Liver (tissue), 9 donors: Measurements from ENCODE around the gene AP2S1. TPM values are rescaled to one million over a fixed set of nuclear protein-coding genes. Genes with fewer than 3 reads are reported as not detected.

Experiments used
- DNase-seq: peaks from one replicate; pipeline ENCODE4 v3.0.0-alpha.2; 2017; ENCODE audit warnings: low spot score
- H3K27ac ChIP-seq, 2 donors: one replicate each; pipeline ENCODE4 v1.7.0; 2013; ENCODE audit warnings: inconsistent platforms in 2 of 2, low read length in 2 of 2, control low read depth in 1 of 2, low read depth in 1 of 2, mild to moderate bottlenecking in 1 of 2
- H3K27me3 ChIP-seq, 4 donors: one replicate each; pipeline versions ENCODE4 v1.6.1 to v1.7.0; 2013; ENCODE audit warnings: low read length in 3 of 4, inconsistent platforms in 1 of 4, mild to moderate bottlenecking in 1 of 4, moderate library complexity in 1 of 4; ENCODE audit not compliant: control insufficient read depth in 4 of 4, insufficient read depth in 4 of 4
- H3K36me3 ChIP-seq, 4 donors: one replicate each; pipeline versions ENCODE4 v1.6.1 to v1.7.0; 2013; ENCODE audit warnings: low read length in 3 of 4, mild to moderate bottlenecking in 3 of 4, low read depth in 1 of 4, moderate library complexity in 1 of 4; ENCODE audit not compliant: control insufficient read depth in 4 of 4, insufficient read depth in 3 of 4
- H3K4me1 ChIP-seq, 4 donors: one replicate each; pipeline versions ENCODE4 v1.6.1 to v1.7.0; 2013; ENCODE audit warnings: low read length in 3 of 4, mild to moderate bottlenecking in 3 of 4, moderate library complexity in 1 of 4; ENCODE audit not compliant: control insufficient read depth in 4 of 4, insufficient read depth in 4 of 4
- H3K4me3 ChIP-seq, 3 donors: one replicate each; pipeline versions ENCODE4 v1.6.1 to v1.7.0; 2013; ENCODE audit warnings: low read length in 3 of 3, control low read depth in 1 of 3, low read depth in 1 of 3, mild to moderate bottlenecking in 1 of 3
- H3K9ac ChIP-seq, 2 donors: one replicate each; pipeline ENCODE4 v1.7.0; 2013; ENCODE audit warnings: low read length in 2 of 2, mild to moderate bottlenecking in 2 of 2, moderate library complexity in 2 of 2, control low read depth in 1 of 2, low read depth in 1 of 2
- H3K9me3 ChIP-seq, 4 donors: one replicate each; pipeline versions ENCODE4 v1.6.1 to v1.7.0; 2013; ENCODE audit warnings: low read length in 3 of 4; ENCODE audit not compliant: control insufficient read depth in 4 of 4
- FOXA1 ChIP-seq: IDR thresholded peaks from 2 replicates; pipeline ENCODE4 v1.6.1; 2016; ENCODE audit warnings: antibody characterized with exemption
- FOXA2 ChIP-seq: IDR thresholded peaks from 2 replicates; pipeline ENCODE4 v1.6.1; 2016; ENCODE audit warnings: antibody characterized with exemption
- GABPA ChIP-seq, 2 donors: IDR thresholded peaks in 1 of 2; conservative IDR thresholded peaks in 1 of 2; 2 replicates each; pipeline ENCODE4 v1.6.1; 2016; ENCODE audit warnings: antibody characterized with exemption in 2 of 2, mild to moderate bottlenecking in 1 of 2, moderate library complexity in 1 of 2
- HNF4A ChIP-seq, 2 donors: conservative IDR thresholded peaks; 2 replicates each; pipeline ENCODE4 v1.6.1; 2016; ENCODE audit warnings: antibody characterized with exemption in 2 of 2, mild to moderate bottlenecking in 2 of 2
- HNF4G ChIP-seq: IDR thresholded peaks from 2 replicates; pipeline ENCODE4 v1.6.1; 2016; ENCODE audit warnings: antibody characterized with exemption
- JUND ChIP-seq, 2 donors: IDR thresholded peaks; 2 replicates each; pipeline ENCODE4 v1.6.1; 2016; ENCODE audit warnings: antibody characterized with exemption in 2 of 2
- NR2F2 ChIP-seq: IDR thresholded peaks from 2 replicates; pipeline ENCODE4 v1.6.1; 2016; ENCODE audit warnings: antibody characterized with exemption
- RAD21 ChIP-seq, 2 donors: IDR thresholded peaks; 2 replicates each; pipeline ENCODE4 v1.6.1; 2016; ENCODE audit warnings: antibody characterized with exemption in 2 of 2, mild to moderate bottlenecking in 2 of 2
- REST ChIP-seq: IDR thresholded peaks from 2 replicates; pipeline ENCODE4 v1.6.1; 2016; ENCODE audit warnings: antibody characterized with exemption, mild to moderate bottlenecking
- RXRA ChIP-seq, 2 donors: IDR thresholded peaks; 2 replicates each; pipeline ENCODE4 v1.6.1; 2017 to 2018; ENCODE audit warnings: antibody characterized with exemption in 2 of 2, mild to moderate bottlenecking in 1 of 2
- SP1 ChIP-seq: IDR thresholded peaks from 2 replicates; pipeline ENCODE4 v1.6.1; 2018; ENCODE audit warnings: antibody characterized with exemption, mild to moderate bottlenecking
- TAF1 ChIP-seq: conservative IDR thresholded peaks from 2 replicates; pipeline ENCODE4 v1.6.1; 2016; ENCODE audit warnings: antibody characterized with exemption, mild to moderate bottlenecking
- YY1 ChIP-seq: IDR thresholded peaks from 2 replicates; pipeline ENCODE4 v1.6.1; 2016; ENCODE audit warnings: antibody characterized with exemption, mild to moderate bottlenecking
- WGBS: extraction: QIAGEN DNeasy Blood & Tissue Kit; methylation state at CpG from one replicate; pipeline ENCODE4 v1.1.7; 2013; 5-methylcytosine and 5-hydroxymethylcytosine counted together
- polyA plus RNA-seq, 2 donors: library from polyadenylated mRNA; stranded (reverse) in 1 of 2; unstranded in 1 of 2; fragments of 200-250 nt in 1 of 2; fragments of >200 nt in 1 of 2; fragmentation: Nextera tagmentation in 1 of 2; extraction: Ambion mirVana in 1 of 2; gene quantifications; one replicate each; pipeline versions ENCODE4 v1.2.1 to v1.2.3, GENCODE V29; 2013 to 2015
- total RNA-seq, 2 donors: library from RNA; depleted of rRNA; stranded (reverse); fragments of >200 nt; gene quantifications; one replicate each; pipeline ENCODE4 v1.2.3, GENCODE V29; 2014
- TF ChIP-seq, protein P1 (sequence below): IDR thresholded peaks from 2 replicates; pipeline ENCODE4 v1.6.1; 2016; ENCODE audit warnings: antibody characterized with exemption
- TF ChIP-seq, protein P2 (sequence below): IDR thresholded peaks from 2 replicates; pipeline ENCODE4 v1.6.1; 2016; ENCODE audit warnings: antibody characterized with exemption
- TF ChIP-seq, protein P3 (sequence below): fragments of 150-350 bp; IDR thresholded peaks from 2 replicates; pipeline ENCODE4 v1.5.1; 2017; ENCODE audit warnings: improper control_type of control experiment, low read depth, low read length; ENCODE audit not compliant: missing input control
- TF ChIP-seq, protein P4 (sequence below): IDR thresholded peaks from 2 replicates; pipeline ENCODE4 v1.6.1; 2016; ENCODE audit warnings: antibody characterized with exemption
- donor health status: healthy.
- donor health status: healthy.
- donor health status: healthy.
- donor health status: healthy.
- donor health status: healthy.

AP2S1 gene
- total and polyA plus RNA-seq, 4 donors, result 28.3 to 168 (median 79.0) TPM

GRCh38 chr19:46812977-46813838 lies 37.4 kb downstream of the AP2S1 start:
- WGBS, result 75% methylated on average over 24 of the region's 24 CpGs
- H3K9ac ChIP-seq, result no peak overlapping the region
- peaks cover 0 to 16% (median 5%) of the 10 kb centered on the region in 4 donors for H3K4me1 ChIP-seq
- H3K27ac ChIP-seq, result peak overlapping the region; percentile 10 to 57
- no peaks in the 10 kb centered on the region for H3K36me3 ChIP-seq
- DNase-seq, result no peak
- TF ChIP-seq, protein P1, sequence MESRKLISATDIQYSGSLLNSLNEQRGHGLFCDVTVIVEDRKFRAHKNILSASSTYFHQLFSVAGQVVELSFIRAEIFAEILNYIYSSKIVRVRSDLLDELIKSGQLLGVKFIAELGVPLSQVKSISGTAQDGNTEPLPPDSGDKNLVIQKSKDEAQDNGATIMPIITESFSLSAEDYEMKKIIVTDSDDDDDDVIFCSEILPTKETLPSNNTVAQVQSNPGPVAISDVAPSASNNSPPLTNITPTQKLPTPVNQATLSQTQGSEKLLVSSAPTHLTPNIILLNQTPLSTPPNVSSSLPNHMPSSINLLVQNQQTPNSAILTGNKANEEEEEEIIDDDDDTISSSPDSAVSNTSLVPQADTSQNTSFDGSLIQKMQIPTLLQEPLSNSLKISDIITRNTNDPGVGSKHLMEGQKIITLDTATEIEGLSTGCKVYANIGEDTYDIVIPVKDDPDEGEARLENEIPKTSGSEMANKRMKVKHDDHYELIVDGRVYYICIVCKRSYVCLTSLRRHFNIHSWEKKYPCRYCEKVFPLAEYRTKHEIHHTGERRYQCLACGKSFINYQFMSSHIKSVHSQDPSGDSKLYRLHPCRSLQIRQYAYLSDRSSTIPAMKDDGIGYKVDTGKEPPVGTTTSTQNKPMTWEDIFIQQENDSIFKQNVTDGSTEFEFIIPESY, result no peak
- no peak for TF ChIP-seq NR2F2
- no peak overlapping the region for H3K4me3 ChIP-seq
- H3K9me3 ChIP-seq, result no peaks in the 10 kb centered on the region
- H3K27me3 ChIP-seq, result no peaks in the 10 kb centered on the region

DNA sequence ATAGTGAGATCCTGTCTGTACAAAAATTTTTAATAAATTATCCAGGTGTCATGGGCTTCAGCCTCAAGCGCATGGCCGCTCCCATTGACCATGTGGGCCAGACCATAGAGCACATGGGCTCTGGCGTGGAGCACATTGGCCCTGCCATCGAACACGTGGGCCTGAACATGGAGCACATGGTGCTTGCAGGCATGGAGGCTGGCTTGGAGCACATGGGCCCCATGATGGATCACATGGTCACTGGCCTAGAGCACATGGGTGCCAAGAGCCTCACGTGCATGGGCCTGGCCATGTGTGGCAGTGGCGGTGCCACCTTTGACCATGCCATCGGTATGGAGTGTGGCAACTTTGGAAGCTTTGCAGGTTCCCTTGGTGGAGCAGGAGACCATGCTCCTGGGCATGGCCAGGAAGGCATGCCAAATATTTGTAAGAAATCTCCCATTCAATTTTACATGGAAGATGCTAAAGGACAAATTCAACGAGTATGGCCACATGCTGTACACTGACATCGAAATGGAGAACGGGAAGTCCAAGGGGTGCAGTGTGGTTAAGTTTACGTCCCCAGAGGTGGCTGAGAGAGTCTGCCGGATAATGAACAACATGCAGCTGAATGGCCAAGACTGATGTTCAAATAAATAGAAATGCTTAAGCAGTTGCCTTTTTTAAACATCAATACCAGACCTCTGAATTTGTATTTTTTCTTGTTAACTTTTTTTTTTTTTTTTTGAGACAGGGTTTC lies 40.9 kb downstream of the AP2S1 start:
- Histone ChIP-seq H3K27me3 (no peaks in the 10 kb centered on the region), H3K4me1 (peaks cover 0 to 16% (median 5%) of the 10 kb centered on the region in 4 donors), H3K9ac (no peak overlapping the region), H3K4me3 (no peak overlapping the region), H3K27ac (no peak overlapping the region), H3K36me3 (no peaks in the 10 kb centered on the region), H3K9me3 (no peaks in the 10 kb centered on the region)
- DNase-seq, result no peak
- TF ChIP-seq FOXA1 (no peak), JUND (IDR thresholded peaks at IDR 0.05) (no peak), SP1 (no peak), TAF1 (no peak), GABPA (IDR thresholded peaks at IDR 0.05 in 1 of 2, conservative IDR thresholded peaks at IDR 0.05 in 1 of 2) (no peak), RAD21 (IDR thresholded peaks at IDR 0.05) (no peak), REST (no peak), HNF4A (conservative IDR thresholded peaks at IDR 0.05) (no peak), RXRA (IDR thresholded peaks at IDR 0.05) (no peak), HNF4G (no peak), FOXA2 (no peak), NR2F2 (no peak), YY1 (no peak)
- TF ChIP-seq, protein P1, result no peak
- TF ChIP-seq, protein P2, sequence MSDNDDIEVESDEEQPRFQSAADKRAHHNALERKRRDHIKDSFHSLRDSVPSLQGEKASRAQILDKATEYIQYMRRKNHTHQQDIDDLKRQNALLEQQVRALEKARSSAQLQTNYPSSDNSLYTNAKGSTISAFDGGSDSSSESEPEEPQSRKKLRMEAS, result no peak
- TF ChIP-seq, protein P3, sequence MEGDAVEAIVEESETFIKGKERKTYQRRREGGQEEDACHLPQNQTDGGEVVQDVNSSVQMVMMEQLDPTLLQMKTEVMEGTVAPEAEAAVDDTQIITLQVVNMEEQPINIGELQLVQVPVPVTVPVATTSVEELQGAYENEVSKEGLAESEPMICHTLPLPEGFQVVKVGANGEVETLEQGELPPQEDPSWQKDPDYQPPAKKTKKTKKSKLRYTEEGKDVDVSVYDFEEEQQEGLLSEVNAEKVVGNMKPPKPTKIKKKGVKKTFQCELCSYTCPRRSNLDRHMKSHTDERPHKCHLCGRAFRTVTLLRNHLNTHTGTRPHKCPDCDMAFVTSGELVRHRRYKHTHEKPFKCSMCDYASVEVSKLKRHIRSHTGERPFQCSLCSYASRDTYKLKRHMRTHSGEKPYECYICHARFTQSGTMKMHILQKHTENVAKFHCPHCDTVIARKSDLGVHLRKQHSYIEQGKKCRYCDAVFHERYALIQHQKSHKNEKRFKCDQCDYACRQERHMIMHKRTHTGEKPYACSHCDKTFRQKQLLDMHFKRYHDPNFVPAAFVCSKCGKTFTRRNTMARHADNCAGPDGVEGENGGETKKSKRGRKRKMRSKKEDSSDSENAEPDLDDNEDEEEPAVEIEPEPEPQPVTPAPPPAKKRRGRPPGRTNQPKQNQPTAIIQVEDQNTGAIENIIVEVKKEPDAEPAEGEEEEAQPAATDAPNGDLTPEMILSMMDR, result no peak
- TF ChIP-seq, protein P4, sequence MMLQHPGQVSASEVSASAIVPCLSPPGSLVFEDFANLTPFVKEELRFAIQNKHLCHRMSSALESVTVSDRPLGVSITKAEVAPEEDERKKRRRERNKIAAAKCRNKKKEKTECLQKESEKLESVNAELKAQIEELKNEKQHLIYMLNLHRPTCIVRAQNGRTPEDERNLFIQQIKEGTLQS, result no peak
- WGBS, result 89% methylated on average over 13 of the region's 13 CpGs
